Mesenchymal stem cell (in vitro differentiated cells and primary cell): Measurements from ENCODE around the gene SLFN12. TPM values are rescaled to one million over a fixed set of nuclear protein-coding genes. Genes with fewer than 3 reads are reported as not detected.

ENCODE experiments used
- small RNA-seq: library from polyadenylated mRNA; stranded (forward); fragments of <200 nt; extraction: miRNeasy Mini kit (QIAGEN cat#:217004); gene quantifications from one replicate; pipeline ENCODE3, GENCODE V24; 2013; ENCODE audit warnings: low read depth

SLFN12 gene

Small RNA genes lying within 50 kb of the gene (small RNA-seq; reads per million reads assigned to genes)
- gene AC060766.3 (not detected), gene AC060766.5 (not detected)
